SKM-1 (cell line): ENCODE results near the gene NEO1.
"Not testable (repeated sequence)": the region's sequence is repeated elsewhere in the genome, so short reads cannot be mapped to it uniquely, and the experiment has no call there.

Experiments used
- DNase-seq: peaks from one replicate; lab custom pipeline; 2025; ENCODE audit not compliant: unreplicated experiment; lab: John Stamatoyannopoulos, UW

The NEO1 gene

DNA sequence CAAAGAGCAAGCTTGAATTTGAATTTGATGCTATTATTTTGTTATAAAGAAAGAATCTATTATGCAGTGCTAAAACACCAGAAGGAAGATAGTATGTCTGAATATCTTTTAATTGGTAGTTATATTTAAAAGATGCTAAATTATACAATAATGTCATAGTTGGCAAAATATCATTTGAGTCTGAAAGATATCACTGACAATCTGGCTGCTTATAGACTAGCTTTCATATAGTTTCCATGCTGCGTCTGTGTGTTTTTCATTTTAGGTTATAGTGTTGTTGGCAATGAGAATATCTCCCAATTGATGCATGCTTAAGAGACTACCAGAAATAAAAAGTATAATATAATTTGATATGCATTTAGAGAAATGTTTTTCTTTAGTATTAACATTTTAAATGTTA lies 142.9 kb downstream of the NEO1 start:
- no peak for DNase-seq

DNA sequence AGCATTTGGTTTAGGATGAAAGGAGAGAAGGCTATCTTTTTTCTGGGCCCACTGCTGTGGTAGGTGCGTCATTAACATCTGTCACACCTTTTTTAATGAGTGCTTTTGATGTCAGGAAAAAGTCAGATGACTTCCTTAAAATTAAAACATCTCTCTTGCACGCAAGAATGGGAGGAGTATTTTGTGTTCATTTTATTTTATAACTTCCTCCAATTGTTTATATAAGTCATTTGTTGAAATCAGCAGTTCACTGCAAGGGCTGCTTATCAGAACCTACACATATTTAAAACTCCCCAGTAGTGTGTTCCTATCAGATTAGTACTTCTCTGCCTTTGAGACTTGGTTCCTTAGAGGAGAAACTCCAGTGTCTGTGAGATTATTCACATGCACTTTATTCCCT lies 143.8 kb downstream of the NEO1 start:
- DNase-seq = no peak

DNA sequence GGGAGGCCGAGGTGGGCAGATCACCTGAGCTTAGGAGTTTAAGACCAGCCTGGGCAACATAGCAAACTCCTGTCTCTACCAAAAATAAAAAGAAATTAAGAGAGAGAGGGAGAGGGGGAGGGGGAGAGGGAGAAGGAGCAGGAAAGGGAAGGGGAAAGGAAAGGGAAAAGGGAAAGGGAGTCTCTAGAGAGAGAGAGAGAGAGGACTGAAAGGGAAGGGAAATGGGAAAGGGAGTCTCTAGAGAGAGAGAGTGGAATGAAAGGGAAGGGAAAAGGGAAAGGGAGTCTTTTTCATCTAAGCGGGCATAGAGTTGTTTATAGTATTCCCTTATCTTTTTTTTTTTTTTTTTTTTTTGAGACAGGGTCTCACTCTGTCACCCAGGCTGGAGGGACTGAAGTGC lies 148.1 kb downstream of the NEO1 start:
- no peak for DNase-seq

DNA sequence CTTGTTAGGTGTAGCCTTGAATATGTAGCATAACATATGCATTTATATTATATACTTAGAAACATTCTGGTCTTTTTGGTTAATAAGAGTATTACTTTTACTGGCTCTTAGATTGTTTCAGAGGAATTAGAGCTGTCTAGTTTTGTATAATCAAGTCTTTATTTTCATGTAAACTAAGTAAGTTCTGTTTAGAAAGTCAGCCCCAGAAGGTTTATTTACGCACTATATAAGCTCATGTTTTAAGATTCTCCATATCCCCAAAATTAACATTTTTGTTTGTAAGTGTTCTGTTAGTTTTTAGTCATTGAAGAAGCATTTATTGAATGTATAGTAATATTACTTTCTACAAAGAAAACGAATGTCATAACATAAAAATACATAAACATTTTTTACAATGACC lies 158.4 kb downstream of the NEO1 start:
- no peak for DNase-seq

DNA sequence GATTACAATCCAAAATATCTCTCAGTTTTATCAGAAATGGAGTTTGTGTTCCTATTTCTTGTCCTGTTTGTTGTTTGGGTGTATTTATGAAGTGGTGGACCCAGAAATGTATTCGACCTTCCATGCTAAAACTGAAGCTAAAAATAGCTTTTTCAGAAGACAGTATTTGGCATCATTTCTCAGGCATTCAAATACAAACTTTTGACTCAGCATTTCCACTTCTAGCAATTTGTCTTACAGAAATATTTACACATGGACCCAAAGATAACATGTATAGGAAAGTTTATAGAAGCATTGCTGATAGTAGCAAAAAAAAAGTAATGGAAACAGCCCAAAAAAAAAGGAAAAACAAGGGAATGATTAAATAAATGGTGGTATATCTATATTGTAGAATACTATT lies 160.2 kb downstream of the NEO1 start:
- no peak for DNase-seq

DNA sequence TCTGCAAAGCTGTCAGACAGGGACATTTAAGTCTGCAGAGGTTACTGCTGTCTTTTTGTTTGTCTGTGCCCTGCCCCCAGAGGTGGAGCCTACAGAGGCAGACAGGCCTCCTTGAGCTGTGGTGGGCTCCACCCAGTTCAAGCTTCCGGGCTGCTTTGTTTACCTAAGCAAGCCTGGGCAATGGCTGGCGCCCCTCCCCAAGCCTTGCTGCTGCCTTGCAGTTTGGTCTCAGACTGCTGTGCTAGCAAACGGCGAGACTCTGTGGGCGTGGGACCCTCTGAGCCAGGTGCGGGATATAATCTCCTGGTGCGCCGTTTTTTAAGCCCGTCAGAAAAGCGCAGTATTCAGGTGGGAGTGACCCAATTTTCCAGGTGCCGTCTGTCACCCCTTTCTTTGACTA lies 169.2 kb downstream of the NEO1 start:
- DNase-seq = not testable (repeated sequence)

DNA sequence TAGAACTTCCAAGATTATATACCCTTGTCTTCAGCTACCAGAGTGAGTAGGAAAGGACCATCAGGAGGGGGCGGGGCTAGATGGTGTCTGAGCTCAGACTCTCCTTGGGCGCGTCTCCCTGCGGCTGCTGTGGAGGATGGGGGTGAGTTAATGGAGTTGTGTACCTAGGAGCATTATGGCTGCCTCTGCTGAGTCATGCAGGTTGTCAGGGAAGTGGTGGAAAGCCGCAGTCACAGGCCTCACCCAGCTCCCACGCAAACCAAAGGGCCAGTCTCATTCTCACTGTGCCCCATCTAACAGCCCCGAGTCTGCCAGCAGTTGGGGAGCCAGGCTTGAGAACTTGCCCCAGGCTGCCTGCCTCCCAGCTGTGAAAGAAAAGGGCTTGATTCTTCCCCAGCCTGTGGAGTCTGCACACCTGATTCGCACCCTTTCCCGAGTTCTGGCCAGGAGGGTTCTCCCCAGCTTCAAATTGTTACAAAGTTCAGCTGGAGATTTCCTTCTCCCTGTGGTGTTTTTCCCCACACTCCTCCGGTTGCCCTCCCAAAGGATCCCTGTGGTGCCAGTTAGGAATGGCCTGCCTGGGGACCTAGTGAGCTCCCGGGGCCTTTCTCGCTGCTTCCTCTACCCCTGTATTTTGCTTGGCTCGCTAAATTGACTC lies 173.2 kb downstream of the NEO1 start:
- DNase-seq = no peak

DNA sequence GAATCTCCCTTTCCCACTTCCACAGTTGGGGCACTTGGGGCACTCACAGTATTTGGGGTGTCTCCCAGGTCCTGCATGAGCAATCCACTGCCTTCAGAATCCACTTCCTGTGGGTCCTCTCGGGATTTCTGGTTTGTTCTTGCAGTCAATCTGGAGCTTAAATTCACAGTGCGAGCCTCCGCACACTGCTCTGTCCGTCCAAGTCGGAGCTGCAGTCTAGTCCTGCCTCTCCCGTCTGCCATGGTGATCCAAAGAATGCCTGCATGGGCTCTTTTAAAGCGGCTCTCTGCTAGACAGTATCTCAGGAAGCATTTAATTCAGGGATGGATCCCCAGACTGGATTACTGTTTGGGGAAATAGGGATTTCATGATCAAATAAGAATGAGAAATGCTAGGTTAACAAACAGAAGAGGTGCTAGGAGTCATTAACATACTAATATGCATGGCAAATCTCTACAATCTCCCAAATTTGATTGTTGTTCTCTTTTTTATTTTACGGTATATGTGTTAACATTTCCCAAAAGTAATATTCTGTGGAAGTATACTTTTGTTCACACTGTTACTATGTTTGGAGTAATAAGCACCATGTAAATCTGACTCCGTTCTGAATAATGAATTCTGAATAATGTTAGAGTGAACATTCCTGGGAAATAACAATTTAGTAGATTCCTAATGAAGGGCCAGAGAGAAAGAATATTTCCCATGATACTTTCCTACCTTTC lies 174.0 kb downstream of the NEO1 start:
- no peak for DNase-seq

DNA sequence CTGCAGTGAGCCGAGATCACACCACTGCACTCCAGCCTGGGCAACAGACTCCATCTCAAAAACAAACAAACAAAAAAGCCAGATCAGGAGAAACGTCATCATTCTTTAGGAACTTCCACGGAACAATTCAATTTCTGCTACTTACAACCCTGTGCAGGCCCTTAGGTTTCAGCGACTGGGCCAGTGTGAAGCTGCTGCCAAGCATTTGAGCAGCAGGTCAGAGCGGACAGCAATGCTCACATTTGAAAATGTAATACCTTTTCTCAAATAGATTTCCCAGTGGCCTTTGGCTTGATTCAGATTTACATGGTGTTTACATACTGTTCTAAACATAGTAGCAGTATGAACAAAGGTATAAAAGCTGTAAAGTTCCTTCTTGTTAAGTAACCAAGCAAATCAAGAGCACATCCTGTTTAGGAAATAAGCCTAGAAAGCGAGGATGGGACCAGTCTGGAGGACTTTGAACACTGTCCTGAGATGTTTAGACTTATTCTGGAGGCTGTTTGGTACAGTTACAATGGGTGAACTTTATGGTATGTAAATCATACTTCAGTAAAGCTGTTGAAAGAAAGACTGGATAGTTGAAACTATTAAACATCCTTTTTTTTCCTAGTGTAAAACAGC lies 175.3 kb downstream of the NEO1 start:
- DNase-seq = no peak

DNA sequence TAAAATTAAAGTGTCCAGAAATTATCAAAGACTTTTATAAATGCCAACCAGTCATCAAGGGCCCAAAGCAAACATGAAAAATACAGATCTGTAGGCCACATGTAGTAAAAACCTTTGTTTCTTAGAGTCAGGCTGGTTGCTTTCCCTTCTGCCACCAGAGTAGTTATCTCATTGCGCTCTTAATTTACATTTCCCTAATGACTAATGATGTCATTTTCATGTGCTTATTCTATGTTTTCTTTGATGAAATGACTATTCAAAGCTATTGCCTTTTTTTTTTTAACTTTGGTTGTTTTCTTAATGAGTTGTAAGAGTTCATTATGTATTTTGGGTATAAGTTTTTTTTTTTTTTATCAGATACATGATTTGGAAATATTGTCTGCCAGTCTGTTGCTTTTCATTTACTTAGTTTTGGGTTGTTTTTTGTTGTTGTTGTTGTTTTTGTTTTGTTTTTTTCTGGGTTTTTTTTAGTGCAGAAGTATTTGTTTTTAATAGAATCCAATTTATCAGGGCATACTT lies 175.9 kb downstream of the NEO1 start:
- DNase-seq = no peak

DNA sequence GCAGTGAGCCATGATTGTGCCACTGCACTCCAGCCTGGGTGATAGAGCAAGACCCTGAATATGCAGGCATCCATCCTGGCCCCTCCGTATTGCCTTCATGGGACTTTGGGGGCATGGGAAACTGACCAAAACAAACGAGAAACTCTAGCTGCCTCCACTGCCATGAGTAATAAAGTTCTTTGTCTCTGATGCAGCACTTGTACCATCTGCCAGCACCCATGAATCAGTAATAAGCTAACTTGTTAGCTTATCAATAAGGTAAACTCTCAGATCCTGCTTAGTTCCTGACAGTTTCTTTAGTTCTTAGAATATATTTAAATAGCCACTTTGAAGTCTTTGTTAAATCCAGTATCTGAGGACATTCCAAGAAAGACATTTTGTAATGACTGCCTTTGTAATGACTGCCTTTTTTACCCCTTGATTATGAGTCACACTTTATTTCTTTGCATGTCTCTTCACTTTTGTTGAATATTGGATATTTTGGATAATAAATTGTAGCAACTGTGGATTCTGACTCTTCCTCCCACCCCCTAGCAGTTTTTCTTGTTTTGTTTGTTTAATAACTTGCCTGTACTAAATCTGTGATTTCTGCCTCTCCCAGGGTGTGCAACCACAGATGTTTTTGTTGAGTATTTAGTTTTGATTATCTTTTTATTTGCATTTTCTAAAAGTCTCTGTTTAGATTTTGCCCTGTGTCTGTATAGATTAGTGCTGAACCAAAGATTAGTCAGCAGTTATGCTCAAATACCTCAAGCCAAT lies 179.6 kb downstream of the NEO1 start:
- DNase-seq = no peak

DNA sequence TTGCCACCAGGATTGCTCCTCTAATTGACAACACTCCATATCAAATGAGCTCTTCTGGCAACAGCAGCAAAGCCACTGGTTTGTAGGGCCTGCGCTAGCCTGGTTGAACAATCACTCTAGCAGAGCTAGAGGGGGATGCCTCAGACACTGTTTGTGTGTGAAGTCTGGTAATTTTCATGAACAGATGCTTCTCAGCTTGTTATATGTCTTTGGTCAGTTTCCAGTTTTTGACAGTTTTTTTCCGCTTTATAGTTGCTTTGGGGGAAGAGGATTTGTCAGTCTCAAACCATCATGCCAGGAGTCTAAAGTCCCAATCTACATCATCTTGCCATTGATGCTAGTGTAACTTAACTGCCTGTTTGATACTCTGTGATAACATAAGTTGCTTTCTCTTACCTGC lies 180.5 kb downstream of the NEO1 start:
- no peak for DNase-seq

DNA sequence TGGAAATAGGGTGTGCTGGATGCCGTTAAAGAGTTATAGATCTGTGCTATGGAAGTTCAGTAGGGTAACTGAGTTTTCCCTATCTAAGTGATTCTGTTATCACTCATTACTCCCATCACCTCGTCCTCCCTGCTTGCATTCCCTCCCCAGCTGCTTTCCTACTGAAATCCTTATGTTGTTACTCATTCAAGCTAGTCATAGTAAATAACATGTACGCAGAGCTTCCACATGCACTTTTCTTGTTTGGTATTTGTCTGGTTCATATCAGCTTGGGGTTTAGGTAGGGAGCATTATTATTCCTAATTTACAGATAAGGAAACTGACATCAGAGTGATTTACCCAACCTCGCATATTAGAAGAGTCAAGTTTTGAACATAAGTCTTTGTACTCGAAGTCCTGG lies 181.4 kb downstream of the NEO1 start:
- no peak for DNase-seq

DNA sequence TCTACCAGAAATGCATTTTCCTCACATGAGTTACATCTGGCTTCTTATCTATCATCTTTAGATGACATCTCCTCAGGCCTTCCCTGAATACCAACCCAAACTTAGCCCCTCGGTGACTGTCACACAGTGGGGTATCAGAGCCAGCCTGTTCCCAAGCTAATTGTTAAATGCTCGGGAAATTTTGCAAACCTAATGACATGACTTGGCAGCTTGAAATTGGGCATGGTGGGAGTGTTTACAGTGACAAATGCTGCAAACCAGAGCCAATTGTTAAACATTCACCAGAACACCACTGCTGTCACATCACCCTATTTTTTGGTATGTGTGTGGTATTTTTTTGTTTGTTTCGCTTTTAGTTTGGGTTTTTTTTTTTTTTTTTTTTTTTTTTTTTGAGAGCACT lies 185.6 kb downstream of the NEO1 start:
- no peak for DNase-seq

DNA sequence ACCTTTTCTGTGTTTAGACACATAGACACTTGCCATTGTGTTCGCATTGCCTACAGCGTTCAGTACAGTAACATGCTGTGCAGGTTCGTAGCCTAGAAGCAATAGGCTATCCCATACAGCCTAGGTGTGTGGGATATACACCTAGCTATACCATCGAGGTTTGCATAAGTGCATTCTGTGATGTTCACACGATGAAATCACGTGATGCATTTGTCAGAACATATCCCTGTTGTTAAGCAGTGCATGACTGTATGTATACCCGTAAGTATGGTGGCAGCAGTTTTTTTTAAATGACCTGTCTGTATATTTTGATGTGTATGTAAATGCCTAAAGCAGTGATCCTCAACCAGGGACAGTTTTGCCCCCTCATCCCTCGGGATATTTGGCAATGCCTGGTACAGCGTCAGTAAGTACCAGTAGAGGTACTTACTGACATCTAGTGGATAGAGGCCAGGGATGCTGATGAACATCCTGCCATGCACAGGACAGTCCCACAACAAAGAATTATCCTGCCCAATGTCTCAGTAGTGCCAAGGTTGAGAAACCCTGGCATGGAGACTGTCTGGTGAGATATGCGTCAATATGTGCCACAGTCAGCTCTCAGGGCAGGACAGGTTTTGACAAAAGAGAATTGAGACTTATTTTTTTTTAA lies 187.4 kb downstream of the NEO1 start:
- DNase-seq = no peak

DNA sequence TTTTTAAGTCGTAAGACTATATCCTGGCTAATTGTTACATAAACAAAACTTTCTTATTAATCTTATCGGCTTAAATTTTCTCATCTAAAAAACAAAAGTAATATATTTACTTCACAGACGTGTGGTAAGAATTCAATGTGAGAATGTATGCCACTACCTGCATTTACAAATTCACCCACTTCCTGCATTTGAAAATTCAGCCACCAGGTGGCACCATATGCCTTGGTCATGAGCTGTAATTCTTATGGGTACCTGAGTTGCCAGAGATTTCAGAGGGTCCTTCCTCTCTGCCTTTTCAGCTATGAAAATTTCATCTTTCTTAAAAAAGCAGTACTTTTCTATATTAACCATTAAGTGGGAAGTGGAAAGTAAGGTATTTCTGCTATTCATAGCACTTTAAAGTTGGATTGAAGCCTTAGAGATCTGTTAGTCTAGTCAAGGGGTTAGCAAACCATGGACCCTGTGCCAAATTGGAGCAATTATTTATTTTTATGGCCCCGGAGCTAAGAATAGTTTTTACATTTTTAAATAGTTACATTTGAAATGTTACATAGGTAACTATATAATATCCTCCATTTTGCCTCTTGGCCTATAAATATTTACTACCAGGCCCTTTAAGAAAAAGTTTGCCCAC lies 188.7 kb downstream of the NEO1 start:
- DNase-seq = peak; percentile 43

DNA sequence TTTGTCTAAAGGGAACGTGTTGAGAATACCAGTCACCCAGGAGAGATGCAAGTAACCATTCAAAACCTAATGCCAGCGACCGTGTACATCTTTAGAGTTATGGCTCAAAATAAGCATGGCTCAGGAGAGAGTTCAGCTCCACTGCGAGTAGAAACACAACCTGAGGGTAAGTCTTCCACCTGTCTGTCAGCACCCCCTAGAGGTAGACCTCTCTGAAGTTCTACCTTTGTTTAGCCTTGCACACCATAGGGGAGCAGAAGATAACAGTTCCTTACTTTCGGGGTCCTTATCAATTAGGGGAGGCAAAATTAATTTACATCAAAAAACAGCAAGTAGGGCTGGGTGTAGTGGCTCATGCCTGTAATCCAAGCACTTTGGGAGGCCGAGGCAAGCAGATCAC lies 192.1 kb downstream of the NEO1 start:
- no peak for DNase-seq

DNA sequence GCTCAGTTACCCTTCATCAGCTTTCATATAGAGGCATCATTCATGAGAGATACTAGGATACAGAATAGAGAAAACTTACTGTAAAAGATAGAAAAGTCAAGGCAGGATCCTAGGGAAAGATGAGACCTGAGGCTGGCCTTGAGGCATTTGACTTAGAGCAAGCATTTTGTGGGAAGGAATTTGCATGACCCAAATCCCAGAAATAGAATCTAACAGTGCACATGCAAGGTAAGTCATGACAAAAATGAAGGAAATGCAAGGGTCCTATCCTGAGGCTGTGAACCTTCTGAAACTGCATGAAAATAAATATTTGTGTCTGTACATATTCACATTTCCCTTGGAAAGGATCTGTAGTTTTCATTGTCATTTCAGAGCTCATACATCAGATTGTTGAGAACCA lies 194.2 kb downstream of the NEO1 start:
- DNase-seq = no peak

DNA sequence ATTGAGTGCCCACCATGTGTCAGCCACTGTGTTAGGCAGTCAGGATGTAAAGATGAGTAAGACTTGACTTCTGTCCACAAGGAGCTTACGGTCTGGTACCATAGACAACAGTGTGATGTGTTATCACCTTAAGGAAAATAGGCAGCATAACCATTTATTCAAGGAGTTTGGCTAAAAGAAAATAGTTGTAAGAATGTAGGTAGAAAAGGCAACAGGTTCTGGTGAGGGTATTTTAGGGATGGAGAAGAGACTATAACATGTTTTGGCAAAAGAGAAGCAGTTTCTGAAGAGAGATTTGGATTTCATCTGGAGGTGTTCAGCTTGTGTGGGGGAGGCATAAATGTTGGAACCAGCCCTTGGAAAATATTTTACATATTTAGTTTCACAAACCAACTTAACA lies 194.6 kb downstream of the NEO1 start:
- no peak for DNase-seq

DNA sequence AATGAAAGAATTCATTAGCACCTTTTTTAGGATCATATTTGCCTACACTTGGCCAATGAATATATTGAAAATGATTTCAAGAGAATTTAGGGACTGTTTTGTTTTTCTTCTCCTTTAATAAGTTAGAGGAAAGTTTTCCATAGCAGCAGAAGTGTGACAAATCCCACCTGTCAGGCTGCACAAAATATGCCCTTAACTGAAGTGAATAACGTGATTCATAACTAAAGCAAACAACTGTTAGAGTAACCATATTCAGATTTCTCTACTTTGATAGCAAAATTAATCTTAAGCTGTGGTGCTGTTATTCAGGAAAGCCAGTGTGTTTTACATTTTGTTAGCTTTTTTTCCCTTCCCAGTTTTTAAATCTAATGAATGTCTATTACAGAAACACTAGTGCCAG lies 195.1 kb downstream of the NEO1 start:
- DNase-seq = no peak

DNA sequence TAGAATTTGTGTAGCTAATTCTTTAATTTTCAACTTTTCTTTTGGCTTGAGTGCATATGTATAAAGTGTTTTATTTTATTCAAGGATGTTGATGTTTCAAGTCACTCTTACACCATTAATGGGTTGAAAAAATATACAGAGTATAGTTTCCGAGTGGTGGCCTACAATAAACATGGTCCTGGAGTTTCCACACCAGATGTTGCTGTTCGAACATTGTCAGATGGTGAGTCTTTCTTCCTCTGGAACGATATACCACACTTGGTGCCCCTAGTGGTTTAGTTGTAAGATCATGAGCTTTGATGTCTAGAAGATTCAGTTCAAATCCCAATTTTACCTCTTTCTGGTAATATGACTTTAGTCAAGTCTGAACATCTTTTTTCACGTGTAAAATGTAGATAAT lies 197.2 kb downstream of the NEO1 start:
- DNase-seq = no peak
